Calu3 (cell line): ENCODE results near the gene RIN2. TPM values are rescaled to one million over a fixed set of nuclear protein-coding genes. Genes with fewer than 3 reads are reported as not detected.

Experiments
- BruUV-seq: library from RNA; stranded (reverse); fragments of 400-500 nt; replicated peaks from 2 replicates; lab custom pipeline; 2021; lab: Mats Ljungman, UMichigan
- CTCF ChIA-PET: fragments of 300-600 bp; sonication (Branson Sonifier 250); formaldehyde crosslinking; loops from one replicate; lab custom pipeline; 2022; ENCODE audit warnings: antibody characterized with exemption; lab: Charles Lee
- DNase-seq: peaks from one replicate; pipeline ENCODE4 v3.0.0; 2022
- H3K27ac Mint-ChIP-seq: one replicate; pipeline ENCODE4 v1.8.0; 2022; ENCODE audit warnings: mixed read lengths; ENCODE audit not compliant: unreplicated experiment
- H3K27me3 Mint-ChIP-seq: one replicate; pipeline ENCODE4 v1.8.0; 2022; ENCODE audit warnings: mixed read lengths; ENCODE audit not compliant: unreplicated experiment
- H3K36me3 Mint-ChIP-seq: one replicate; pipeline ENCODE4 v1.8.0; 2022; ENCODE audit warnings: mild to moderate bottlenecking, moderate library complexity, mixed read lengths; ENCODE audit not compliant: insufficient read depth, unreplicated experiment
- H3K4me1 Mint-ChIP-seq: one replicate; pipeline ENCODE4 v1.8.0; 2022; ENCODE audit warnings: mild to moderate bottlenecking, low read depth, mixed read lengths; ENCODE audit not compliant: unreplicated experiment
- H3K4me3 Mint-ChIP-seq: one replicate; pipeline ENCODE4 v1.8.0; 2022; ENCODE audit warnings: mild to moderate bottlenecking, low read depth, moderate library complexity, mixed read lengths; ENCODE audit not compliant: unreplicated experiment
- H3K9me3 Mint-ChIP-seq: one replicate; pipeline ENCODE4 v1.8.0; 2022; ENCODE audit warnings: low read depth, mixed read lengths; ENCODE audit not compliant: unreplicated experiment
- intact Hi-C: fragments of 100-400 bp; cut with micrococcal nuclease; formaldehyde crosslinking; loops from one replicate; pipeline ENCODE4 v1.10.0; 2022; ENCODE audit not compliant: unreplicated experiment
- total RNA-seq: library from RNA; stranded (reverse); gene quantifications from 2 replicates; pipeline ENCODE4 v1.2.3, GENCODE V29; 2022
- TF ChIP-seq, protein P1 (sequence below): fragments of 200-600 bp; IDR thresholded peaks from one replicate; pipeline ENCODE4 v1.8.0; 2022; ENCODE audit warnings: antibody characterized with exemption; ENCODE audit not compliant: unreplicated experiment

RIN2 gene
- total RNA-seq, 1 experiment from 2014 or later: 9.9 TPM

DNA sequence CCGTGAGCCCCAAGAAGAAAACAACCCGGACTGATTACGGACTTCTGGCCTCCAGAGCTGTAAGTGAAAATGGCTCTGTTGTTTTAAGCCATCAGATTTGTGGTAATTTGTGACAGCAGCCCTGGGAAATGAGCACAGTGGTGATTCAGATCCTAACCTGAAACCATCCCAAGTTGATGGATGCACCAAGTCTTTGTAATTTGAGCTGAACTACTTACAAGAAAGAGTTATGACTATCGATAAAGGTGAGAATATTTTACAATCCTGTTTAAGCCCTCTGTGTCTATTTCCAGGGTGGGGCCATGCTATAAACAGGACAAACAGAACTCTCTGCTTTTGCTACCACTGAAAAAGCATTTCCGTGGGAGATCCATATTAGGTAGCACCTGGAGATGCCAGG, 19.1 kb upstream of the RIN2 start:
- Mint-ChIP-seq H3K9me3 (no peaks in the 10 kb centered on the region), H3K4me1 (peaks cover 11% of the 10 kb centered on the region), H3K27ac (no peak overlapping the region), H3K4me3 (no peak overlapping the region), H3K36me3 (no peaks in the 10 kb centered on the region), H3K27me3 (no peaks in the 10 kb centered on the region)
- CTCF ChIA-PET: no interaction called here
- intact Hi-C loops: no loop called here
- DNase-seq: no peak
- BruUV-seq: no TSS peak
- TF ChIP-seq, protein P1, sequence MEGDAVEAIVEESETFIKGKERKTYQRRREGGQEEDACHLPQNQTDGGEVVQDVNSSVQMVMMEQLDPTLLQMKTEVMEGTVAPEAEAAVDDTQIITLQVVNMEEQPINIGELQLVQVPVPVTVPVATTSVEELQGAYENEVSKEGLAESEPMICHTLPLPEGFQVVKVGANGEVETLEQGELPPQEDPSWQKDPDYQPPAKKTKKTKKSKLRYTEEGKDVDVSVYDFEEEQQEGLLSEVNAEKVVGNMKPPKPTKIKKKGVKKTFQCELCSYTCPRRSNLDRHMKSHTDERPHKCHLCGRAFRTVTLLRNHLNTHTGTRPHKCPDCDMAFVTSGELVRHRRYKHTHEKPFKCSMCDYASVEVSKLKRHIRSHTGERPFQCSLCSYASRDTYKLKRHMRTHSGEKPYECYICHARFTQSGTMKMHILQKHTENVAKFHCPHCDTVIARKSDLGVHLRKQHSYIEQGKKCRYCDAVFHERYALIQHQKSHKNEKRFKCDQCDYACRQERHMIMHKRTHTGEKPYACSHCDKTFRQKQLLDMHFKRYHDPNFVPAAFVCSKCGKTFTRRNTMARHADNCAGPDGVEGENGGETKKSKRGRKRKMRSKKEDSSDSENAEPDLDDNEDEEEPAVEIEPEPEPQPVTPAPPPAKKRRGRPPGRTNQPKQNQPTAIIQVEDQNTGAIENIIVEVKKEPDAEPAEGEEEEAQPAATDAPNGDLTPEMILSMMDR: no peak

DNA sequence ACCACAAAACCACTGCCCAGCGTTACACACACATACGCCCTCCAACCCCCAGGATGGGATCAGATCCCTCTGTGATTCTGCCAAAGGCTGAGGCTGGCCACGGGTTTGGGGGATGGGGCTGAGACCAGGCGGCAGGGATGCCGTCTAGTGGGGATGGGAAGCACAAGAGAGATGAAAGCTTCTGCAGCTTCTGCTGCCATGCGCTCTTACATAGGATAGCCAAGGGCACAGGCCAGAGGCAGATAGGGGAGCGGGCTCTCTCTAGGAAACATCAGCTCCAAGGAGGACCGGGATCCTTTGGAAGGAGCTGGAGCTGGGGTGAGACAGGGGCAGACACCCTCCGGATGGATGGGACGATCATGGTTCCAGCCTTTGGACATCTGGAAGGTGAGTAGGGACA, 18.7 kb upstream of the RIN2 start:
- Mint-ChIP-seq H3K4me3 (no peak overlapping the region), H3K27me3 (no peaks in the 10 kb centered on the region), H3K4me1 (peaks cover 11% of the 10 kb centered on the region), H3K36me3 (no peaks in the 10 kb centered on the region), H3K27ac (no peak overlapping the region), H3K9me3 (no peaks in the 10 kb centered on the region)
- intact Hi-C loops: no loop called here
- TF ChIP-seq, protein P1: no peak
- DNase-seq: no peak
- BruUV-seq: no TSS peak
- CTCF ChIA-PET: interaction anchor here (0.5 kb wide), 1 partner anchor 173 kb away, joined by 4 read pairs; no protein-coding TSS in a partner anchor

DNA sequence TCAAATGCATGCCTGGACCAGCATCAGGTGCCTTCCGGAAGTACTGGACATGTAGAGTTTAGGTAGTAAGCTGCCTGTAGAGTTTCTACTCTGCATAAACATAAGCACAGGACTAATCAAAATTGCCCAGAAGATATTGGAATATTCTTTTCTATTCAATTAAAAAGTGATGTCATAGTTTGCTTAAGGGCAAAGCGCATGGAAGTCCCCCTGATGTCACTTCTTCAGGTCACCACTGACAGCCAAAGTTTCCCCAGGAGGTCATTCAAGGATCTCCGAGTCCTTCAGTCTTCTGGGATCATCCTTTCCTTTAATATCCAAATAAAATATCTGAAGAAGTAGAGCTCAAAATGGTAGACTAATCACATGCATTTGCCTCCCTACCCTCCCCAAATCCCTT, 17.5 kb upstream of the RIN2 start:
- no peaks in the 10 kb centered on the region for H3K27me3 Mint-ChIP-seq
- no TSS peak for BruUV-seq
- H3K4me1 Mint-ChIP-seq: peaks cover 1% of the 10 kb centered on the region
- no peaks in the 10 kb centered on the region for H3K9me3 Mint-ChIP-seq
- TF ChIP-seq, protein P1: no peak
- no peak overlapping the region for H3K4me3 Mint-ChIP-seq
- intact Hi-C loops: loop anchor here (10.0 kb wide), 1 partner anchor 46 kb away; no protein-coding TSS in a partner anchor
- H3K36me3 Mint-ChIP-seq: no peaks in the 10 kb centered on the region
- CTCF ChIA-PET: no interaction called here
- H3K27ac Mint-ChIP-seq: no peak overlapping the region
- no peak for DNase-seq

DNA sequence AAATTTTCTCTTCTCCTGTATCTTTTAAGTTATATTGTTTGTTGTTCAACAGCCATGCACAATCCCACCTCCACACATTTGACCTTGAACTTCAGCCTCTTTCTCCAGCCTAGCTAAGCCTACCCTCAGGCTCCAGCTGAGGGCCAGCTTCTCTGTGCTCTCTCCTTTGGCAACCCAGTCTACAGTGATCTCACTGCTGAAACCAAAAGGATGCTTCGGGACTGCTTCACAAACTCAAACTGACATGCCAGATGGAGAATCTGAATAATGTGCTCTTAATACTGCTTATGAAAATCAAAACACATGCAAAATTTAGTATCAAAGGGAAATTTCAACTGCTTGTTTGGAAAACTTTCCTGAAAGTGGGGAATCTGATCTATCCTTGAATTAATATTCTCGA, 16.1 kb upstream of the RIN2 start:
- intact Hi-C loops: loop anchor here (10.0 kb wide), 1 partner anchor 47 kb away; no protein-coding TSS in a partner anchor
- H3K9me3 Mint-ChIP-seq: no peaks in the 10 kb centered on the region
- H3K4me1 Mint-ChIP-seq: no peaks in the 10 kb centered on the region
- H3K4me3 Mint-ChIP-seq: no peak overlapping the region
- CTCF ChIA-PET: no interaction called here
- H3K27ac Mint-ChIP-seq: no peak overlapping the region
- BruUV-seq: no TSS peak
- no peaks in the 10 kb centered on the region for H3K27me3 Mint-ChIP-seq
- no peaks in the 10 kb centered on the region for H3K36me3 Mint-ChIP-seq
- TF ChIP-seq, protein P1: no peak
- no peak for DNase-seq
